Measurements from ENCODE around the gene TMEM219. TPM values are rescaled to one million over a fixed set of nuclear protein-coding genes. Genes with fewer than 3 reads are reported as not detected.

TMEM219 gene
- total RNA-seq, 2 donors from 2014 or later: 67.5 to 71.9 TPM

- ATAC-seq (no peak), DNase-seq (no peak)
- Histone ChIP-seq H3K9me3 (no peaks in the 10 kb centered on the region), H3K4me3 (no peak overlapping the region), H3K4me1 (no peaks in the 10 kb centered on the region), H3K36me3 (replicated peaks in 1 of 2; ENCODE audit: insufficient read depth in 1 of 2, low read depth in 2 of 2) (peaks cover 36 to 64% of the 10 kb centered on the region in 2 donors), H3K27ac (no peak overlapping the region), H3K27me3 (no peaks in the 10 kb centered on the region)
- TF ChIP-seq CTCF (IDR thresholded peaks at IDR 0.05) (no peak), POLR2A (IDR thresholded peaks at IDR 0.05) (no peak)
- 86 to 90% methylated on average over 5 of the region's 5 CpGs for WGBS, 2 donors
- intact Hi-C loops (cut with DNase I): no loop called here
These were observed 22.9 kb downstream of the TMEM219 start for GRCh38 chr16:29984764-29985147.

- no peaks in the 10 kb centered on the region for H3K4me1 ChIP-seq
- intact Hi-C loops (cut with DNase I): no loop called here
- no peak for DNase-seq
- peaks cover 36 to 59% of the 10 kb centered on the region in 2 donors for H3K36me3 ChIP-seq (replicated peaks in 1 of 2; ENCODE audit: insufficient read depth in 1 of 2, low read depth in 2 of 2)
- no peaks in the 10 kb centered on the region for H3K27me3 ChIP-seq
- H3K27ac ChIP-seq: no peak overlapping the region
- ATAC-seq: no peak
- TF ChIP-seq CTCF (IDR thresholded peaks at IDR 0.05) (no peak), POLR2A (IDR thresholded peaks at IDR 0.05) (no peak)
- H3K4me3 ChIP-seq: no peak overlapping the region
- H3K9me3 ChIP-seq: no peaks in the 10 kb centered on the region
- WGBS, 2 donors: 90 to 94% methylated on average over 19 to 28 of the region's 28 CpGs
These were observed 23.5 kb downstream of the TMEM219 start for GRCh38 chr16:29985271-29985811.

GRCh38 chr16:29986231-29986630, 24.4 kb downstream of the TMEM219 start:
- no peak overlapping the region for H3K4me3 ChIP-seq
- 89 to 100% methylated on average over 1 to 20 of the region's 20 CpGs for WGBS, 2 donors
- no peak overlapping the region for H3K27ac ChIP-seq
- H3K36me3 ChIP-seq (replicated peaks in 1 of 2; ENCODE audit: insufficient read depth in 1 of 2, low read depth in 2 of 2): peaks cover 36 to 53% of the 10 kb centered on the region in 2 donors
- no peak for DNase-seq
- H3K9me3 ChIP-seq: no peaks in the 10 kb centered on the region
- intact Hi-C loops (cut with DNase I): no loop called here
- ATAC-seq: no peak
- no peaks in the 10 kb centered on the region for H3K4me1 ChIP-seq
- no peaks in the 10 kb centered on the region for H3K27me3 ChIP-seq
- TF ChIP-seq POLR2A (IDR thresholded peaks at IDR 0.05): no peak
- no peak for TF ChIP-seq CTCF (IDR thresholded peaks at IDR 0.05)

GRCh38 chr16:29986931-29987330, 25.1 kb downstream of the TMEM219 start:
- intact Hi-C loops (cut with DNase I): no loop called here

More at GRCh38 chr16:29986931-29987330, 25.1 kb downstream of the TMEM219 start:
- DNase-seq (no peak), ATAC-seq (no peak)
- no peak for TF ChIP-seq CTCF (IDR thresholded peaks at IDR 0.05)
- no peak for TF ChIP-seq POLR2A (IDR thresholded peaks at IDR 0.05)
- Histone ChIP-seq H3K4me1 (no peaks in the 10 kb centered on the region), H3K4me3 (no peak overlapping the region), H3K27me3 (no peaks in the 10 kb centered on the region), H3K9me3 (no peaks in the 10 kb centered on the region), H3K27ac (no peak overlapping the region), H3K36me3 (replicated peaks in 1 of 2; ENCODE audit: insufficient read depth in 1 of 2, low read depth in 2 of 2) (peaks cover 36 to 46% of the 10 kb centered on the region in 2 donors)
- 89 to 96% methylated on average over 2 to 5 of the region's 5 CpGs for WGBS, 2 donors
